SK-N-DZ (cell line): ENCODE data around the gene NFS1.
"Not testable (repeated sequence)": the region's sequence is repeated elsewhere in the genome, so short reads cannot be mapped to it uniquely, and the experiment has no call there.

Experiments used
- DNase-seq: peaks from one replicate; pipeline ENCODE4 v3.0.0-alpha.2; 2015; ENCODE audit warnings: low spot score

NFS1 gene

GRCh38 chr20:35729836-35730582 is 30.9 kb upstream of the NFS1 start:
- no peak for DNase-seq

DNA sequence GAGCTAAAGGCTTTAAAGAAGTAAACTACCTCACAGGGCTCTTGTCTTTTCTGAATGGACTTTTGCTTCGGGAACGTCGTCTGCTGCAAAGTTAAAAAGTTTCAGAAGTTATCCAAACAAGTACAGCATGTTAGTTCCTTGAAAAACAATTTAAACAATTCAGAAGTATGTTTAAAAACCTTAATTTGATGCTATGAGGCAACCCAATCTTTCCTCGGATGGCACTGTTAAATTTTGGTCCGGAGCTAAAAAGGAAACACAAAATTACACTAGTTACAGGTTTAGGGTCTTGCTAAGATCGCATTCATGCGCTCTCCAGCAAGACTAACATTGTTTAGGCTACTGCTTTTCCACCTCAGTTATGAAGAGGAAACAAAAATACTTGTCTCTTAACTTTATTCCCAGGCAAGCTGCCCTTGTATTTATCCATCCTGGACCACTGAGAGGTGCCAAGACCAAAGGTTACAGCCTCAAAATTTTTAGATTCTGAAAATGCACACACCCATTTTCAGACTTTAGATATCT is 30.2 kb upstream of the NFS1 start:
- no peak for DNase-seq

DNA sequence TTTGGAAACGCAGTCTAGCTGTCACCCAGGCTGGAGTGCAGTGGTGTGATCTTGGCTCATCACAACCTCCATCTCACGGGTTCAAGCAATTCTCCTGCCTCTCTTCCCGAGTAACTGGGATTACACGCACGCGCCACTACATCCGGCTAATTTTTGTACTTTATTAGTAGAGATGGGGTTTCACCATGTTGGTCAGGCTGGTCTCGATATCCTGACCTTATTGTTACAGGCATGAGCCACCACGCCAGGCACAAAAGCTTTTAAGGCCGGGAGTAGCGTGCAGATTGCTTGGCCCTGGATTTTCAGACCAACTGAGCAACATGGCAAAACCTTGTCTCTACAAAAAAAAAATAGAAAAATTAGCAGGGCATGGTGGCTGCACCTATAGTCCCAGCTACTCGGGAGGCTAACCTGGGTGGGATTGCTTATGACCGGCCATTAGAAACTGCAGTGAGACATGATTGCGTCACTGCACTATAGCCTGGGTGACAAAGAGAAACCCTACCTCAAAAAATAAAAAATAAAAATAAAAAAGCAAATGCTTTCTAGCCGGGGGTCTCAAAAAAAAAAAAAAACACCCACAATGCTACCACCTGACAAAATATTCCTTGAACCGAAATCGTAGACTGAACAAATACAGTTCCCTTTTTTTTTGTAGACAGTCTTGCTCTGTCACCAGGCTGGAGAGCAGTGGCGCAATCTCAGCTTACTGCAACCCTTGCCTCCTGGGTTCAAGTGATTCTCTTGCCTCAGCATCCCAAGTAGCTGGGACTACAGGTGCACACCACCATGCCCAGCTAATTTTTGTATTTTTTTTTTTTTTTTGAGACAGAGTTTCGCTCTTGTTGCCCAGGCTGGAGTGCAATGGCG is 27.9 kb upstream of the NFS1 start:
- DNase-seq: no peak

GRCh38 chr20:35724321-35725230 is 25.4 kb upstream of the NFS1 start:
- no peak for DNase-seq

- DNase-seq: not testable (repeated sequence)
Observed at GRCh38 chr20:35723652-35724320, 24.6 kb upstream of the NFS1 start.

GRCh38 chr20:35723275-35723639 is 24.1 kb upstream of the NFS1 start:
- DNase-seq: not testable (repeated sequence)

DNA sequence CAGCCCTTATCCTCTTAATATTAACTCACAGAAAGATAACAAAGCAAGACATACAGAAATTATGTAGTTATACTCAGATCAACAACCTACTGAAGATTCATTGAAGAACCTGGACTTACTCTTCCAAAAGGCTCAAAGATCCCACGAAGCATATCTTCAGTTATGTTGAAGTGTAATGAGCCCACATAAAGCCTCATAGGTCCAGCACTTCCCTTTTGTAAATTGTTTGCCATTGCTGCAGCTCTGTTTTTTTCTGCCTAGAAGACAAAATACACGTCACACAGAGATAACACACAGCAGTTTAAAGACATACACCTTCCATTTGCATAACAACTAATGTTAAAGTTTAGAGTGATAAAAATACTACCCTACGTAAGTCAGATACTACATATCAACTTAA is 22.5 kb upstream of the NFS1 start:
- no peak for DNase-seq

DNA sequence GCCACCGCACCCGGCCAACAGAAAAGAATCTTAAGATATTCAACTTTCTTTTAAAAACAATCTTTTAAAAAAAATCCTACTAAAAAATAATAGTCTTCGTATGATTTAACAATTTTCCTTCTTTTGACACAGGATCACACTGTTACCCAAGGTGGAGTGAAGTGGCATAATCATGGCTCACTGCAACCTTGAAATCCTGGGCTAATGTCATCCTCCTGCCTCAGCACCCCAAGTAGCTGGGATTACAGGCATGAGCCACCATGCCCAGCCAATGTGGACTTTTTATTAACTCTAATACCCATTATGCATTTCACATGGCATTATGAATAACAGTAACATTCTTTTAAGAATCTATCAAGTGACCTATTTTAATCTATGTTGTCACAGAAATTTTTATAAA is 22.1 kb upstream of the NFS1 start:
- DNase-seq: no peak

DNA sequence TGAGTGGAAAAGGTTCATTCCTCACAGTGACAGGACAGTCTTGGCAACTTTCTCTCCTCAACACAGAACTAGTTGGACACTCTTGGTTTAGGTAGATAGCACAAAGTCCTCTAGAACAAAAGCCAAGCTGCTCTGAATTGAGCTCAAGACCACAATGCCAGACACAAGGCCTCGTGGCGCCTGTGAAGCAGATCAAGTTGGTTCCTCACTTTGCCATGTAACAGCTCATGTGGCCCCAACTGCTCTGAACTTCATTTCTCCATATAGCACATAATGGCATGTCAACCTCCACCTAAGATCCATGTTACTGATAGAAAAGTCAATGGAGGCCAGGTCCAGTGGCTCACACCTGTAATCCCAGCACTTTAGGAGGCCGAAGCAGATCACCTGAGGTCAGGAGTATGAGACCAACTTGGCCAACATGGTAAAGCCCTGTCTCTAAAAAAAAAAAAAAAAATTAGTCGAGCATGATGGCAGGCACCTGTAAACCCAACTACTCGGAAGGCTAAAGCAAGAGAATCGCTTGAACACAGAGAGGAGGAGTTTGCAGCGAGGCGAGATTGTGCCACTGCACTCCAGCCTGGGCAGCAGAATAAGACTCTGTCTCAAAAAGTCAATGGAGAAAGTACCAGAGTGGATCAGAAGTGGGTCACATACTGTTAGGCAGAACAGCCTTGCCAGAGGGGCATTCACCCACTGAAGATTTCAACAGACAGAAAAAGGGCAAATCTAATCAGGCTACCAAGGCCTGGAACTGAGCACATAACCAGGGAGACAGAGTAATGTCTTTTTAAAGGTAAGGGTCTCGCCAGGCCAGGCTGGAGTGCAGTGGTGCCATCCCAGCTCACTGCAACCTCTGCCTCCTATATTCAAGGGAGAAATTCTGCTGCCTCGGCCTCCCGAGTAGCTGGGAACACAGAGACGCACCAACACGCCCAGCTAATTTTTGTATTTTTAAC is 21.3 kb upstream of the NFS1 start:
- DNase-seq: no peak

DNA sequence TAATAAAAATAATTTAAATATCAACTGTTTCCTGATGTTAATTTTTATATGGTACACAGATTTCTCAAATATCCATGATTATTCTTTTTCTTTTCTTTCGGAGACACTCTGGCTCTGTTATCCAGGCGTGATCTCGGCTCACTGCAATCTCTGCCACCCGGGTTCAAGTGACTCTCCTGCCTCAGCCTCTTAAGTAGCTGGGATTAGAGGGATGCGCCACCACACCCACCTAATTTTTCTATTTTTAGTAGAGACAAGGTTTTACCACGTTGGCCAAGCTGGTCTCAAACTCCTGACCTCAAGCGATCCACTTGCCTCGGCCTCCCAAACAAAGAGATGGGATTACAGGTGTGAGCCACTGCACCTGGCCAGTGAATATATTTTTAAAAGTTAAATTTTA is 20.6 kb upstream of the NFS1 start:
- no peak for DNase-seq

GRCh38 chr20:35718972-35719635 is 20.0 kb upstream of the NFS1 start:
- DNase-seq: no peak

- DNase-seq: not testable (repeated sequence)
Observed at GRCh38 chr20:35718321-35718720, 19.2 kb upstream of the NFS1 start.

- DNase-seq: no peak
Observed at GRCh38 chr20:35716330-35716729, 17.2 kb upstream of the NFS1 start.

GRCh38 chr20:35715652-35716051 is 16.5 kb upstream of the NFS1 start:
- no peak for DNase-seq

- DNase-seq: no peak
Observed at GRCh38 chr20:35714127-35714526, 15.0 kb upstream of the NFS1 start.

GRCh38 chr20:35713120-35713519 is 14.0 kb upstream of the NFS1 start:
- DNase-seq: not testable (repeated sequence)

GRCh38 chr20:35711588-35712209 is 12.5 kb upstream of the NFS1 start:
- DNase-seq: no peak

GRCh38 chr20:35710884-35711587 is 11.9 kb upstream of the NFS1 start:
- no peak for DNase-seq
